Gastrocnemius medialis (tissue), 4 donors: Measurements from ENCODE around the gene SULT1C3. TPM values are rescaled to one million over a fixed set of nuclear protein-coding genes. Genes with fewer than 3 reads are reported as not detected.
A peak's percentile ranks its signal among the peaks of the same experiment; 100 is the strongest.

Source experiments
- ATAC-seq, 2 donors: fragments of 150-250 bp; one replicate each; pipeline ENCODE4 v1.9.1; 2016
- DNase-seq, 2 donors: peaks; one replicate each; pipeline ENCODE4 v3.0.0-alpha.2; 2019
- H3K27ac ChIP-seq, 4 donors: fragments of 200-600 bp; sonication (generic); 1 replicate in 1 of 4; 2 replicates in 3 of 4; pipeline ENCODE4 v1.5.1; 2016 to 2018; ENCODE audit warnings: mild to moderate bottlenecking in 2 of 4, moderate library complexity in 1 of 4
- H3K27me3 ChIP-seq, 3 donors: fragments of 200-600 bp; sonication (generic) in 2 of 3; 1 replicate in 1 of 3; 2 replicates in 2 of 3; pipeline versions ENCODE4 v1.5.1 to v1.6.0; 2016 to 2019; ENCODE audit warnings: mild to moderate bottlenecking in 1 of 3, moderate library complexity in 1 of 3
- H3K36me3 ChIP-seq, 2 donors: fragments of 200-600 bp; sonication (generic) in 1 of 2; one replicate each; pipeline ENCODE4 v1.5.1; 2017 to 2018
- H3K4me1 ChIP-seq, 2 donors: fragments of 200-600 bp; sonication (generic) in 1 of 2; one replicate each; pipeline ENCODE4 v1.5.1; 2016 to 2017; ENCODE audit warnings: mild to moderate bottlenecking in 2 of 2
- H3K4me3 ChIP-seq, 4 donors: fragments of 200-600 bp; sonication (generic) in 3 of 4; 1 replicate in 1 of 4; 2 replicates in 3 of 4; pipeline ENCODE4 v1.5.1; 2016 to 2019; ENCODE audit warnings: mild to moderate bottlenecking in 2 of 4
- H3K9me3 ChIP-seq, 3 donors: fragments of 200-600 bp; sonication (generic) in 2 of 3; 1 replicate in 1 of 3; 2 replicates in 2 of 3; pipeline ENCODE4 v1.5.1; 2016 to 2019
- CTCF ChIP-seq, 5 experiments: fragments of 450-650 bp in 3 of 5; fragments of 200-600 bp in 2 of 5; sonication (generic) in 2 of 5; IDR thresholded peaks in 4 of 5; conservative IDR thresholded peaks in 1 of 5; 1 replicate in 4 of 5; 2 replicates in 1 of 5; pipeline ENCODE4 v1.5.1; 2016 to 2019; ENCODE audit warnings: antibody characterized with exemption in 5 of 5, mild to moderate bottlenecking in 3 of 5, moderate library complexity in 3 of 5
- POLR2A ChIP-seq, 2 donors: fragments of 450-650 bp; IDR thresholded peaks; one replicate each; pipeline ENCODE4 v1.6.1; 2017; ENCODE audit warnings: antibody characterized with exemption in 2 of 2, mild to moderate bottlenecking in 2 of 2, moderate library complexity in 2 of 2
- in situ Hi-C, 4 donors: fragments of 200-750 bp; cut with MboI; loops; one replicate each; pipeline versions ENCODE4 v1.15.0 to v1.8.0; 2017; ENCODE audit warnings: low sequenced_read_pairs in 4 of 4
- intact Hi-C: fragments of 100-400 bp; cut with DNase I; formaldehyde crosslinking; loops from one replicate; pipeline ENCODE4 v1.15.1; 2023; ENCODE audit warnings: low total_unique reads
- total RNA-seq, 4 donors: library from RNA; depleted of rRNA; stranded (reverse); fragments of >200 nt; gene quantifications; one replicate each; pipeline versions ENCODE4 v1.1.0 to v1.2.3, GENCODE V29; 2016

The SULT1C3 gene
- total RNA-seq, 4 donors from 2014 or later, result not detected

- ATAC-seq, result no peak
- H3K27ac ChIP-seq, result peak overlapping the region in 2 of 4 donors; percentile 45 to 57
- intact Hi-C loops, result no loop called here
Observed at GRCh38 chr2:108270768-108271506, 31.2 kb downstream of the SULT1C3 start.

GRCh38 chr2:108271691-108272253 lies 32.0 kb downstream of the SULT1C3 start:
- DNase-seq (peak; percentile 7 to 51), ATAC-seq (peak; percentile 81 to 83)
- TF ChIP-seq POLR2A (IDR thresholded peaks at IDR 0.05) (no peak), CTCF (IDR thresholded peaks at IDR 0.05 in 4 of 5, conservative IDR thresholded peaks at IDR 0.05 in 1 of 5) (no peak)
- no peaks in the 10 kb centered on the region for H3K4me1 ChIP-seq
- in situ Hi-C loops, result no loop called here
- H3K36me3 ChIP-seq, result no peaks in the 10 kb centered on the region
- no peaks in the 10 kb centered on the region for H3K27me3 ChIP-seq
- intact Hi-C loops, result no loop called here
- peak overlapping the region in 3 of 4 donors; percentile 1 to 57 (median 45) for H3K27ac ChIP-seq
- H3K9me3 ChIP-seq, result no peaks in the 10 kb centered on the region
- peak overlapping the region; percentile 25 to 35 (median 29) for H3K4me3 ChIP-seq

More at GRCh38 chr2:108270768-108271506, 31.2 kb downstream of the SULT1C3 start:
- in situ Hi-C loops, result no loop called here
- Histone ChIP-seq H3K4me1 (no peaks in the 10 kb centered on the region), H3K4me3 (no peak overlapping the region), H3K27me3 (no peaks in the 10 kb centered on the region), H3K9me3 (no peaks in the 10 kb centered on the region), H3K36me3 (no peaks in the 10 kb centered on the region)
- DNase-seq, result no peak
- TF ChIP-seq POLR2A (IDR thresholded peaks at IDR 0.05) (no peak), CTCF (IDR thresholded peaks at IDR 0.05 in 4 of 5, conservative IDR thresholded peaks at IDR 0.05 in 1 of 5) (no peak)

GRCh38 chr2:108278631-108279030 lies 38.9 kb downstream of the SULT1C3 start:
- Histone ChIP-seq H3K27me3 (no peaks in the 10 kb centered on the region), H3K36me3 (no peaks in the 10 kb centered on the region), H3K4me1 (no peaks in the 10 kb centered on the region), H3K27ac (no peak overlapping the region), H3K4me3 (no peak overlapping the region), H3K9me3 (no peaks in the 10 kb centered on the region)
- TF ChIP-seq POLR2A (IDR thresholded peaks at IDR 0.05), result no peak
- TF ChIP-seq CTCF (IDR thresholded peaks at IDR 0.05 in 4 of 5, conservative IDR thresholded peaks at IDR 0.05 in 1 of 5), result no peak
- DNase-seq, result no peak
- intact Hi-C loops, result no loop called here
- in situ Hi-C loops, result no loop called here
- no peak for ATAC-seq

GRCh38 chr2:108279468-108279867 lies 39.7 kb downstream of the SULT1C3 start:
- ATAC-seq (no peak), DNase-seq (no peak)
- Histone ChIP-seq H3K9me3 (no peaks in the 10 kb centered on the region), H3K27me3 (no peaks in the 10 kb centered on the region), H3K27ac (no peak overlapping the region), H3K4me3 (no peak overlapping the region), H3K4me1 (no peaks in the 10 kb centered on the region), H3K36me3 (no peaks in the 10 kb centered on the region)
- in situ Hi-C loops, result no loop called here
- TF ChIP-seq CTCF (IDR thresholded peaks at IDR 0.05 in 4 of 5, conservative IDR thresholded peaks at IDR 0.05 in 1 of 5), result no peak
- no peak for TF ChIP-seq POLR2A (IDR thresholded peaks at IDR 0.05)
- intact Hi-C loops, result no loop called here
